Neutrophil (primary cell): ENCODE results near the gene GFER.
A peak's percentile ranks its signal among the peaks of the same experiment; 100 is the strongest.

Source experiments
- H3K27ac ChIP-seq: fragments of 200-600 bp; sonication (generic); 2 replicates; pipeline ENCODE4 v1.5.1; 2016; ENCODE audit warnings: mild to moderate bottlenecking, moderate library complexity
- H3K27me3 ChIP-seq: fragments of 200-600 bp; sonication (generic); 2 replicates; pipeline ENCODE4 v1.6.0; 2016; ENCODE audit warnings: mild to moderate bottlenecking
- H3K36me3 ChIP-seq: fragments of 200-600 bp; sonication (generic); 2 replicates; pipeline ENCODE4 v1.5.1; 2017
- H3K4me1 ChIP-seq, 2 experiments: fragments of 200-600 bp in 1 of 2; sonication (generic) in 1 of 2; 1 replicate in 1 of 2; 2 replicates in 1 of 2; pipeline versions ENCODE4 v1.5.1 to v1.6.1; 2013 to 2016; ENCODE audit warnings: low read depth in 1 of 2, low read length in 1 of 2, mild to moderate bottlenecking in 1 of 2, moderate library complexity in 1 of 2; ENCODE audit not compliant: control insufficient read depth in 1 of 2, insufficient read depth in 1 of 2
- H3K4me3 ChIP-seq, 2 experiments: fragments of 200-600 bp in 1 of 2; sonication (generic) in 1 of 2; 1 replicate in 1 of 2; 2 replicates in 1 of 2; pipeline ENCODE4 v1.5.1; 2013 to 2016; ENCODE audit warnings: low read depth in 1 of 2, low read length in 1 of 2, mild to moderate bottlenecking in 1 of 2, moderate library complexity in 1 of 2
- H3K9me3 ChIP-seq: fragments of 200-600 bp; sonication (generic); 2 replicates; pipeline ENCODE4 v1.5.1; 2016
- CTCF ChIP-seq: fragments of 200-600 bp; sonication (generic); IDR thresholded peaks from 2 replicates; pipeline ENCODE4 v1.5.1; 2016; ENCODE audit warnings: antibody characterized with exemption

The GFER gene

DNA sequence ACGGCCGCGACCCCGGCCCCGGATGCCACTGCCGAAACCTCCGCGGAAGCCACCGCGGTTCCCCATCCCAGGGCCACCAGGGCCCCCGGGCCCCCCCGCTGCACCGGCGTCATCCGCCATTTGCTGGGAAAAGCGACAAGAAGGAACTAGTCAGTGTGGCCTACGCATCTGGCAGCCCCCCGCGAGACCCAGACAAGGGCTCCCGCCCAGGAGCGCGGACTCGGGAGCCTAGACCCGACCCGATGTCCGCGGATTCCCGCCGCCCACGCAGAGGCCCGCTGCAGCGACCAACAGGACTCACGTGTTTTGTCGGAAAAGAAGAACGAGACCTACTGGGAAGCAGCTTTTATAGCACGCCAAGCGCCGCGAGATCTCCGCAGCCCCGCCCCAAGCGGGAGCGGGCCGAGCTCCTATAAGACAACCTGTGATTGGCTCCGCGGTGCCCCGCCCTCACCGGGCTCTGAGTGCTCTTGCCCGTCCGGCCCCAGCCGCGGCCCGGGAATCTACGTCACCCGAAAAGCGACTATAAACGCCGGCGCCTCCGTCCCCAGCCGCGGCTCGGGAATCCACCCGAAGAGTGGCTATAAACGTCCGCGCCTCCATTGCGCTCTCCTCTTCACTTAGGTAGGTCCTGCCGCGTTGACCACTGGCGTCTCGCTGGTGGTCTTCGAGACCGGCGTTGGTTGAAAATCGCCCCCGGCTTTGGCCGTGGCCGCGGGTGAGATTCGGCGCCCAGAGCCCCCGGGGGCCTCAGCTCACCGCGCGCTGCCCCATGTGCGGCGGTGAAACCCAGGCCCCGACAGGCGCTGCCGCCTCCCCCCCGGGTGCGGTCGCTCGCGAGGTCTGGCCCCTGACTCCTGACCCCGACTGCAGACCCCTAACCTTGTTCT lies 19.2 kb upstream of the GFER start, which contains the start of gene RPS2:
Gene RPS2, minus strand, starts transcription at position 321 of the 890 bp plus-strand sequence. Its CDS starts 201 bp downstream, at position 120.
- no peaks in the 10 kb centered on the region for H3K9me3 ChIP-seq
- H3K4me1 ChIP-seq = peaks cover 35 to 39% of the 10 kb centered on the region in 2 experiments
- peaks cover 20% of the 10 kb centered on the region for H3K36me3 ChIP-seq
- peak; percentile 27 for TF ChIP-seq CTCF
- peak within 1 kb of the TSS; percentile 88 for H3K27ac ChIP-seq
- peak within 1 kb of the TSS; percentile 80 to 87 for H3K4me3 ChIP-seq
- H3K27me3 ChIP-seq = no peaks in the 10 kb centered on the region

GRCh38 chr16:1965396-1966001 lies 18.5 kb upstream of the GFER start:
- Histone ChIP-seq H3K4me3 (peak overlapping the region; percentile 80 to 87), H3K4me1 (peaks cover 28 to 31% of the 10 kb centered on the region in 2 experiments), H3K9me3 (no peaks in the 10 kb centered on the region), H3K27me3 (no peaks in the 10 kb centered on the region), H3K27ac (peak overlapping the region; percentile 88), H3K36me3 (peaks cover 20% of the 10 kb centered on the region)
- no peak for TF ChIP-seq CTCF

DNA sequence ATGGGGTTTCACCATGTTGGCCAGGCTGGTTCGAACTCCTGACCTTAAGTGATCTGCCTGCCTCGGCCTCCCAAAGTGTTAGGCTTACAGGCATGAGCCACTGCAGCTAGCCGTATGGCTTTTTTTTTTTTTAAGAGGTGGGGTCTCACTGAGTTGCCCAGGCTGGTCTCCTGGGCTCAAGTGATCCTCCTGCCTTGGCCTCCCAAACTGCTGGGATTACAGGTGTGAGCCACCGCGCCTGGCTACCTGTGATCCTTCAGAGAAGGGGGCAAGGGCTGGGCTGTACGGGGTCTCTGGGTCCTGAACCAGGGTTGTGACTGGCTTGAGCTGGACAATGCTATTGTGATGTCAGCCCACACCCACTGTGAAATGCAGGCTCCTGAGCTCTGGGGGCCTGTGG lies 17.5 kb upstream of the GFER start, which contains the start of gene RNF151:
Gene RNF151, plus strand, starts transcription at position 397 of the 400 bp plus-strand sequence. CDS start 26 bp downstream, outside the sequence.
- no peak for TF ChIP-seq CTCF
- Histone ChIP-seq H3K27ac (peak within 1 kb of the TSS; percentile 88), H3K9me3 (no peaks in the 10 kb centered on the region), H3K36me3 (peaks cover 15% of the 10 kb centered on the region), H3K4me1 (peaks cover 34% of the 10 kb centered on the region in 2 experiments), H3K4me3 (peak within 1 kb of the TSS; percentile 80 to 87), H3K27me3 (no peaks in the 10 kb centered on the region)

DNA sequence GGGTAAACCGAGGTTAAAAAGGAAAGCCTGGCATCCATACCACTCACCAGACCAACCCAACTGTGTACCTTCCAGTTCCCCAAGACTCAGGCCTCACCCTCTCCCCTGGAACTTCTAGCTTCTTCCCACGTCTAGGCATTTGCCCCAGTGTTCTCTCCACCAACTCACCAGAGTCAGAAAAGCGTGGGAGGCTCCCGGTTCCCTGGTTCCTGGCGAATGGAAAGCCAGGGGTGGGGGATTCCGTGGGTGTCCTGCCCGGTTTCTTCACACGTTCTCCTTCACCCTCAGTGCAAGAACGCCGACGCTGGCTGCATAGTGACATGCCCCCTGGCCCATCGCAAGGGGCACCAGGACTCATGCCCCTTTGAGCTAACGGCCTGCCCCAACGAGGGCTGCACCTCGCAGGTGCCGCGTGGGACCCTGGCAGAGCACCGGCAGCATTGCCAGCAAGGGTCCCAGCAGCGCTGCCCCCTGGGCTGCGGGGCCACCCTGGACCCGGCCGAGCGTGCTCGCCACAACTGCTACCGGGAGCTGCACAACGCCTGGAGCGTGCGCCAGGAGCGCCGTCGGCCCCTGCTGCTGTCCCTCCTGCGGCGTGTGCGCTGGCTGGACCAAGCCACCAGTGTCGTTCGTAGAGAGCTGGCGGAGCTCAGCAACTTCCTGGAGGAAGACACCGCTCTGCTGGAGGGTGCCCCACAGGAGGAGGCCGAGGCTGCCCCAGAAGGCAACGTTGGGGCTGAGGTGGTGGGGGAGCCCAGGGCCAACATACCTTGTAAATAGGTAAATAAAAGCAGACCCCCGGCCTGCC lies 15.6 kb upstream of the GFER start:
- H3K36me3 ChIP-seq = no peaks in the 10 kb centered on the region
- no peak overlapping the region for H3K27ac ChIP-seq
- peaks cover 39 to 45% of the 10 kb centered on the region in 2 experiments for H3K4me1 ChIP-seq
- H3K27me3 ChIP-seq = no peaks in the 10 kb centered on the region
- TF ChIP-seq CTCF = no peak
- no peak overlapping the region for H3K4me3 ChIP-seq
- H3K9me3 ChIP-seq = no peaks in the 10 kb centered on the region

DNA sequence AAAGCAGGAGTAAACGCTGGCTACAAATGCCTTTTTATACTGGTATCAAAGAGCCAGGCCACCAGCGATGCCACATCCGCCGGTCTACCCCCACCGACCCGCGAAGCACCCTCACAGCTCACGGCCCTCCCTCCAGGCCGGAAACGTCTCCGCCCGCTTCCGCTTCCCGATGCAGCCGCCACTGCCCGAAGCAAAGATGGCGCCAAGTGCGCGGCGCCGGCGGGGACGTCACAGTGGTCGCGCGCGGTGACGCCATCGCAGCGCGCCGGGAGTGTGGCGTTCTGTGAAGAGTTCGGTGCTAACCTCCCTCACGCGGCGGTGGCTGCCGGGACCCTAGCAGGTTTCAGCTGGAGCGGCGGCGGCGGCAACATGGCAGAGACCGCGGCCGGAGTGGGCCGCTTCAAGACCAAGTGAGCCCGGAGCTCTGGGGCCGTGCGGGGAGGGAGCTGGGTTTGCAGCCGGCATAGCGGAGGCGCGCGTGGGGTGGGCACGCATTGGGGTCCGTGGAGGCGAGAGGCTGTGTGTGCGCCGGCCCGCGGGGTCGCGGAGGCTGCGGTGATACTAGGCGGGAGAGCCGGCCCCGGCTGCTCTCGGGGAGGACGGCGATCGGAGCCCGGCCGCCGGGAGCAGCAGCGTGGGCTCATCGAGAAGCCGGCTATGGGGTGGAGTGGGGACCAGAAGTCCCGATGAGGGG lies 12.1 kb upstream of the GFER start, which contains the start of gene TBL3:
Gene TBL3, plus strand, starts transcription at position 258 of the 694 bp plus-strand sequence. Its CDS starts 112 bp downstream, at position 370.
- peaks cover 27% of the 10 kb centered on the region for H3K36me3 ChIP-seq
- TF ChIP-seq CTCF = peak; percentile 41
- H3K9me3 ChIP-seq = no peaks in the 10 kb centered on the region
- peak within 1 kb of the TSS; percentile 88 to 99 for H3K4me3 ChIP-seq
- no peaks in the 10 kb centered on the region for H3K27me3 ChIP-seq
- H3K4me1 ChIP-seq = peaks cover 19 to 22% of the 10 kb centered on the region in 2 experiments
- peak within 1 kb of the TSS; percentile 96 for H3K27ac ChIP-seq
